Left kidney (tissue), 2 donors: ENCODE measurements around the gene GPR87. TPM values are rescaled to one million over a fixed set of nuclear protein-coding genes. Genes with fewer than 3 reads are reported as not detected.

Experiments used
- DNase-seq: peaks from one replicate; pipeline ENCODE4 v3.0.0-alpha.2; 2013
- polyA plus RNA-seq: library from polyadenylated mRNA; unstranded; fragments of 120-200 nt; gene quantifications from one replicate; pipeline ENCODE4 v1.2.1, GENCODE V29; 2013; ENCODE audit not compliant: insufficient read length

Gene GPR87
- polyA plus RNA-seq, 1 donor = not detected

GRCh38 chr3:151283387-151283786 lies 33.2 kb downstream of the GPR87 start:
- no peak for DNase-seq

- DNase-seq = peak; percentile 63
These were observed 33.7 kb downstream of the GPR87 start for GRCh38 chr3:151282921-151283320.

DNA sequence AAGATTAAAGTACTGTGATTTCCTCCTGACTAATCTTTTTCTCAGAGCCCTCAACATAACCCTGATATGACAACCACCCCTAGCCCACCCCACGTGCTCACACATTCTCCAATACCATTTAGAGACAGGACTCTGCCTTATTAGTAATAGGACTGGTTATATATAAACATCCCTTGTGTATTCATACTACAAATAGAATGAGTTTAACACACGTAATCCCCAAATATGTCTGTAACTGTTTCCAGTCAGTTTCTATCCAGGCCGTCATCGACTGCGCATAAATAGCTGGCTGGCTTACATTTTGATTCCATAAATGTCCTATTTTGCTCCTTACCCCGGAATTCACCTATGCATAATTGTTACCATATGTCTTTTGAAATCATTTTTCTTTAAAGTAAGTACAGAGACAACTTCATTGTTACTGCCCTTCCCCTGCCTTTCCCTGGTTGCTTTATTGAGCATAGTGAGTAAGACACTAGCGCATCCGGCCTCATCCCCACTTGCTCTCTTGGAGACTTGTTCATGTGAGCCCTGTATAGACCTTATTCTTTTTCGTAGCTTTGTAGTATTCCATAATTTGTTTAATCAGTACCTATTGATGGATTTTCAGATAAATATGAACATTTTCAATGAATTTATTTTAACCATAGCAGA lies 34.8 kb downstream of the GPR87 start:
- no peak for DNase-seq

DNA sequence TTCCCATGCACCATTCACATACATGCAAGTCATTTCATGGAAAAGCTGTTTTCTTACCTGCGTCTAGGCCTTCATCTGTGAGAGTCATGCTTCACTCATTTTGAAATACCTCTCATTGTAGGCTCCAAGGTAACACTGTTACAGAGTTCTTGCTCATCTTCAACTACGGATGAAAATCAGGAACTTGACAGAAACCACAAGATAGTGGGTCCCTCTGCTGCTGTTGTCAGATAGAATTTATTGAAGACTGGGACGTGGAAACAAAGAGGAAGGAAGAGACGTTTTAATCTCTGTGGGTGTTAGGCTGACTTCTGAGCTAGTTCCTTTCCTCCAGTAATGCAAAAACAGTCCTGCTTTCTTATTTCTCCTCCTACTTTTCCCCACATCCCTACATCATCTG lies 38.4 kb downstream of the GPR87 start, which contains the start of gene P2RY14:
Gene P2RY14 (minus strand): TSS at position 313 of the 400 bp plus-strand sequence. CDS start 64,226 bp downstream, outside the sequence.
- no peak for DNase-seq

DNA sequence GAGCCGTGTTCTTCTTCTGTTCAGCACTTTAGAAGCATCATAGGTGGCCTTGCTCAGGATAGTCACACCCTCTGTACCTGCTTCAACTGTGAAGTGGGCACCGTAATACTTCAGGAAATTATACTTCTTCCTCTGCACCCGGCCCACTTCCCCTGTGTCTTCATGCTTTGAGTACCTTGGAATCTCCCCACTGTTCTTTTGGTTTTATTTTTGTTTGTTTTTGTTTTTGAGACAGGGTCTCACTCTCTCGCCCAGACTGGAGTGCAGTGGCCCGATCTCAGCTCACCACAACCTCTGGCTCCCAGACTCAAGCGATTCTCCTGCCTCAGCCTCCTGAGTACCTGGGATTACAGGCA lies 40.0 kb downstream of the GPR87 start:
- no peak for DNase-seq

- DNase-seq = no peak
These were observed 40.5 kb downstream of the GPR87 start for GRCh38 chr3:151276038-151276686.

GRCh38 chr3:151275091-151275490 lies 41.5 kb downstream of the GPR87 start:
- no peak for DNase-seq

DNA sequence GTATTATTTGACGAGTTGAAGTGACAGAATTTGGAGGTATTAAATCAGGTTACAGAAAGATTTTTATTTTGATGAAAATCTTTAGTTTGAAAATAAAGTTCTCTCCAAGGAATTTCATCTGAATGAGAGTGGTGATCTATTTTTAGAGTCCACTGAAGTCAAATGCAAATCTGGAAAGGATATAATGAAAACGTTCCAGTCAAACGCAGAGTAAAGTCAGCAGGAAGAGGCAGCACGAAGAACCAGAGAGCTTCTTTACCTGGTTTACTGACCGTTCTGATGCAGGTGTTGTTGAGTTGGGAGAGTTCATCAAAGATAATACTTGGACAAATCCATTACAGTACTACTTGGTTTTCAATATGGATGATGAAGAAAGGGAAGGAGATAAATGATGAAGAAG lies 47.0 kb downstream of the GPR87 start:
- no peak for DNase-seq

- no peak for DNase-seq
These were observed 48.1 kb downstream of the GPR87 start for GRCh38 chr3:151268267-151269235.

DNA sequence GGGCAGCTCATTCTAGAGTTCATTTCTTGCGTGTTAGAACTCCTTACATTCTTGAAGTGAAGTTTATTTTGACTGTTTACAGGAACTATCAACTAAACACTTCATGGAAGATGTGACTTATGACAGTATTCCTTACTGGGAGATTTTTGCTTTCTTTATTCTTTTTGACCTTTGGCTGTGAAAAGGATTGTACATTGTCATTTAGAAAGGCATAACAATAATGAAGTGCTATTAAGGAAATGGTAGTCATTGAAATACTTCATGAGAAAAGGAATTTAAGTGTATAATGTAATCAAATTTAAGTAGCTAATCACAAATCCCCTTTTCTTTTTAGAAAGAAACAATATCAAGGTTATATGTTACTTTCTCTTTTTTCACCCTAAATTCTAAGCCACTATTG lies 49.6 kb downstream of the GPR87 start:
- no peak for DNase-seq

DNA sequence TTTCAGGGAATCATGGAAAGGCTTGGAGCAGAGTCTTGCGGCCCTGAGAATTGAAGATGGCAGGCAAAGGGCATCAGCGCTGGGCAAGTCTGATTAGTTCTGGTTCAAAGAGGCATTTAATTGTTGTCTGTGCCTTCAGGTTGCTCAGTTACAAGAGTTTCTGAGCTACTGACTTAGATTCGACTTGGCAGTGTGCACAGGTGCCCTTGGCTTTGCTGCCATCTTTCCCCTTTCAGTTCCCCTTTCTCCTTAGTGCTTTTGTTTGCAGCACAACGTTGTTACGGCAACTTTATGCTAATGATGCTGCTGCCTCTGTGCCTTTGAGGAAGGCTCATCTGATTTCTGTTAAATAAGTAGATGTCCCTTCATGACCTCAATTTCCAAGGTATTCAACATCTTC lies 50.8 kb downstream of the GPR87 start:
- no peak for DNase-seq

DNA sequence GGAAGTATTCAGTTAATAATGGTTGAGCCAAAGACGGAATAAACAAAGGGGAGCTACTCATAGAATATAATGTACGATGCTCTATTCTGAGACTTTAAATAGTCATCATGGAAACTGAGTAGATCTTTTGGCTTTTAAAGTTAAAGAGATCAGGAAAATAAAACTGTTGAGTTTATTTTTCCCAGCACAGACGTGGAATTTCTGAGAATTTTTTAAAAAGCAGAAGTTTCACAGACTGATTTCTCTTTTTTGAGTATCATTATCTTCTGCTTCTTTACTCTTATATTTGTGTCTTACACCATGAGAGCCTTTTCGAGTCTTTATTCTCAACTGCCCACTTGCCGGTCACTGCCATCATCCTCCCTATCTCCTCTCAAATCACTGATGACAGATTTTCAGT lies 51.5 kb downstream of the GPR87 start:
- DNase-seq = no peak

- DNase-seq = no peak
These were observed 52.0 kb downstream of the GPR87 start for GRCh38 chr3:151264605-151265004.

DNA sequence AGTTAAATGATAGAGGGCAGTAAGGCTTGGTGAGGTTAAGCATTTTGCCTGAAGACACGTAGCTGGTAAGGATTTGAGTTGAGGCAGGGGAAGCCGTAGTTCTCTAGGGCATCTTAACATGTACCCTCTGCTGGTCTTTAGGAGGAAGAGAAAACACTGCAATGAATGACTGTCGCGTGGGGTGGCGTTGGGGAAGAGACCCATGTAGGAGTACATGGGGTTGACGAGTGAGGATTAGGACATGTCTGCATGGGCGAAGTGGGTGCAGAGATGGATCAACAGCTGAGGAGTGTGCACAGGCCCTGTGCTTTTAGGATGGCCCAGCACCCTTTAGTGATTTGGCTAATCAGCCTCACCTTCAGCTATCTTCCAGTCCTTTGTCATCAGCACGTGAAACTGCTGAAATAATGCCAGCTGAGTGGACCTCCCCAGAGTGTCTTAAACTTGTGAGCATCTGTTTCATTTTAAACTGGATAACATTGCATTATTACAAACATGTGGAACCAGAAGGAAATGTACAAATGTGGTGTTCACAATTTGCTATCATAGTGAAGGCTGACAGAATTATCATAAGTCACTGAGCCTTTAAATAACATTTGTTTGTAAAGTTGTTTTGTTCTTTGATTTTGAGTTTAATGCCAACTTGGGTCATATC lies 53.6 kb downstream of the GPR87 start:
- no peak for DNase-seq

- no peak for DNase-seq
These were observed 57.0 kb downstream of the GPR87 start for GRCh38 chr3:151259664-151260063.

- DNase-seq = no peak
These were observed 59.9 kb downstream of the GPR87 start for GRCh38 chr3:151256749-151257148.

- no peak for DNase-seq
These were observed 67.8 kb downstream of the GPR87 start for GRCh38 chr3:151248772-151249337.

Other genes with a start within 250 kb of the GPR87 start
- gene MED12L, start 231.2 kb downstream of the GPR87 start, polyA plus RNA-seq = 2.7 TPM
- gene GPR171, start 113.6 kb downstream of the GPR87 start, polyA plus RNA-seq = not detected
- 0.57 TPM for gene P2RY14, start 38.3 kb downstream of the GPR87 start, polyA plus RNA-seq
- 0.81 TPM for gene P2RY13, start 12.7 kb upstream of the GPR87 start, polyA plus RNA-seq
- gene P2RY12, start 67.9 kb upstream of the GPR87 start, polyA plus RNA-seq = 1.1 TPM
- gene IGSF10, start 144.2 kb upstream of the GPR87 start, polyA plus RNA-seq = 3.5 TPM